Stimulated activated CD8-positive, alpha-beta memory T cell treated with anti-CD3 and anti-CD28 coated beads, Interleukin-12 subunit alpha, Interleukin-12 subunit beta, amount 100 ng/mL, for 4 hours (primary cell): ENCODE results near the gene CTNND2.
"Not testable (repeated sequence)": the region's sequence is repeated elsewhere in the genome, so short reads cannot be mapped to it uniquely, and the experiment has no call there.

Experiments
- DNase-seq: peaks from one replicate; pipeline ENCODE4 v3.0.0-alpha.2; 2020; ENCODE audit warnings: low read depth

The CTNND2 gene

GRCh38 chr5:11459716-11460115, 444.5 kb downstream of the CTNND2 start:
- DNase-seq: no peak

GRCh38 chr5:11455505-11455904, 448.7 kb downstream of the CTNND2 start:
- DNase-seq: no peak

GRCh38 chr5:11452852-11453251, 451.4 kb downstream of the CTNND2 start:
- no peak for DNase-seq

GRCh38 chr5:11449966-11450365, 454.3 kb downstream of the CTNND2 start:
- no peak for DNase-seq

- DNase-seq: no peak
Measured at GRCh38 chr5:11449217-11449616, 455.0 kb downstream of the CTNND2 start.

- no peak for DNase-seq
Measured at GRCh38 chr5:11443831-11444230, 460.4 kb downstream of the CTNND2 start.

GRCh38 chr5:11432116-11432515, 472.1 kb downstream of the CTNND2 start:
- DNase-seq: no peak

GRCh38 chr5:11429254-11429653, 475.0 kb downstream of the CTNND2 start:
- DNase-seq: no peak

- DNase-seq: no peak
Measured at GRCh38 chr5:11427569-11427968, 476.7 kb downstream of the CTNND2 start.

GRCh38 chr5:11426442-11426841, 477.8 kb downstream of the CTNND2 start:
- DNase-seq: no peak

- no peak for DNase-seq
Measured at GRCh38 chr5:11422342-11422741, 481.9 kb downstream of the CTNND2 start.

- DNase-seq: no peak
Measured at GRCh38 chr5:11420969-11421368, 483.3 kb downstream of the CTNND2 start.

GRCh38 chr5:11415751-11416150, 488.5 kb downstream of the CTNND2 start:
- DNase-seq: no peak

- DNase-seq: not testable (repeated sequence)
Measured at GRCh38 chr5:11414732-11415131, 489.5 kb downstream of the CTNND2 start.

GRCh38 chr5:11411621-11412020, 492.6 kb downstream of the CTNND2 start:
- no peak for DNase-seq

- DNase-seq: no peak
Measured at GRCh38 chr5:11407556-11408145, 496.6 kb downstream of the CTNND2 start.

GRCh38 chr5:11400316-11400715, 503.9 kb downstream of the CTNND2 start:
- no peak for DNase-seq

- no peak for DNase-seq
Measured at GRCh38 chr5:11398728-11399127, 505.5 kb downstream of the CTNND2 start.

GRCh38 chr5:11397549-11397948, 506.7 kb downstream of the CTNND2 start:
- no peak for DNase-seq

GRCh38 chr5:11396917-11397316, 507.3 kb downstream of the CTNND2 start:
- DNase-seq: no peak

GRCh38 chr5:11394933-11395332, 509.3 kb downstream of the CTNND2 start:
- DNase-seq: no peak

- DNase-seq: no peak
Measured at GRCh38 chr5:11390291-11390767, 513.9 kb downstream of the CTNND2 start.

GRCh38 chr5:11387382-11387781, 516.9 kb downstream of the CTNND2 start:
- DNase-seq: no peak

- no peak for DNase-seq
Measured at GRCh38 chr5:11386398-11386797, 517.8 kb downstream of the CTNND2 start.

- no peak for DNase-seq
Measured at GRCh38 chr5:11385901-11386293, 518.3 kb downstream of the CTNND2 start.
